M059J (cell line): ENCODE results near the gene PIEZO2. TPM values are rescaled to one million over a fixed set of nuclear protein-coding genes. Genes with fewer than 3 reads are reported as not detected.

ENCODE experiments used
- DNase-seq: peaks from one replicate; pipeline ENCODE4 v3.0.0-alpha.2; 2012; ENCODE audit warnings: low read depth
- total RNA-seq: library from RNA; depleted of rRNA; stranded (reverse); fragments of >200 nt; shearing (Covaris generic); gene quantifications from 2 replicates; pipeline ENCODE4 v1.2.3, GENCODE V29; 2014

PIEZO2 gene
- total RNA-seq, 1 experiment from 2014 or later, result 22.9 TPM

- no peak for DNase-seq
Observed at GRCh38 chr18:11113046-11113548, 36.3 kb downstream of the PIEZO2 start.

- no peak for DNase-seq
Observed at GRCh38 chr18:11112286-11112685, 37.1 kb downstream of the PIEZO2 start.

GRCh38 chr18:11110509-11110908 lies 38.9 kb downstream of the PIEZO2 start:
- no peak for DNase-seq

GRCh38 chr18:11108947-11109346 lies 40.4 kb downstream of the PIEZO2 start:
- peak; percentile 19 for DNase-seq

GRCh38 chr18:11106894-11107293 lies 42.5 kb downstream of the PIEZO2 start:
- no peak for DNase-seq

- DNase-seq, result no peak
Observed at GRCh38 chr18:11105463-11105862, 43.9 kb downstream of the PIEZO2 start.

- DNase-seq, result no peak
Observed at GRCh38 chr18:11104307-11104706, 45.1 kb downstream of the PIEZO2 start.

- peak; percentile 57 for DNase-seq
Observed at GRCh38 chr18:11096839-11097750, 52.3 kb downstream of the PIEZO2 start.

GRCh38 chr18:11096411-11096810 lies 53.0 kb downstream of the PIEZO2 start:
- peak; percentile 67 for DNase-seq

GRCh38 chr18:11095674-11096293 lies 53.6 kb downstream of the PIEZO2 start:
- peak; percentile 25 for DNase-seq

- no peak for DNase-seq
Observed at GRCh38 chr18:11095211-11095610, 54.2 kb downstream of the PIEZO2 start.

- peak; percentile 68 for DNase-seq
Observed at GRCh38 chr18:11091746-11092145, 57.6 kb downstream of the PIEZO2 start.

- DNase-seq, result peak; percentile 69
Observed at GRCh38 chr18:11089931-11090715, 59.2 kb downstream of the PIEZO2 start.

- peak; percentile 33 for DNase-seq
Observed at GRCh38 chr18:11081009-11081532, 68.3 kb downstream of the PIEZO2 start.

- peak; percentile 43 for DNase-seq
Observed at GRCh38 chr18:11078491-11078890, 70.9 kb downstream of the PIEZO2 start.

- DNase-seq, result no peak
Observed at GRCh38 chr18:11077548-11078187, 71.7 kb downstream of the PIEZO2 start.

- peak; percentile 44 for DNase-seq
Observed at GRCh38 chr18:11074889-11075288, 74.5 kb downstream of the PIEZO2 start.

GRCh38 chr18:11073971-11074370 lies 75.4 kb downstream of the PIEZO2 start:
- DNase-seq, result no peak

GRCh38 chr18:11072632-11073031 lies 76.7 kb downstream of the PIEZO2 start:
- DNase-seq, result no peak

- no peak for DNase-seq
Observed at GRCh38 chr18:11071300-11071699, 78.1 kb downstream of the PIEZO2 start.

GRCh38 chr18:11070593-11070992 lies 78.8 kb downstream of the PIEZO2 start:
- DNase-seq, result no peak
